ENCODE results near the gene KEL. TPM values are rescaled to one million over a fixed set of nuclear protein-coding genes. Genes with fewer than 3 reads are reported as not detected.

KEL gene
- total RNA-seq, 1 experiment from 2014 or later = 0.91 TPM

DNA sequence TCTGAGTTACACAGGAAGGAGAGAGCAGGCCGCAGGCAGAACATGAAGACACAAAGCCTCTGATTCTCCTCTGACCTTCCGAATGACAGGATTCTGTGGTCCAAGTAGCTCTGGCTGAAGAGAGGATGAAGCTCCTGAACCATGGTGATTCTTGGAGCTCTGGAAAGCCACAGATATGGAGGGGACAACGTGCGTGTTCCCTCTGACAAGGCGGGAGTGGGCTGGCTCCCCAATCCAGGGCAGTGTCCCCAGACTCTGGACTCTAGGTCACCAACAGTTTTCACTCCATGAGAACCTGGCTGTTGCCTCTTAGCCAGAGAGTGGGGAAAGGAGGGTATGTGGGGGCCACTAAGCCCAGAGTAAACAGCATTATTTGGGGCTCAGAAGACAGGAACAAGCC lies 69.2 kb downstream of the KEL start:
- ATAC-seq (no peak), DNase-seq (ENCODE audit: low read depth, low spot score) (no peak)
- Histone ChIP-seq H4K20me1 (ENCODE audit: insufficient read depth) (no peaks in the 10 kb centered on the region), H3K4me3 (replicated peaks in 1 of 2; ENCODE audit: low read depth in 1 of 2, low read length in 2 of 2) (no peak overlapping the region), H3K4me1 (ENCODE audit: control insufficient read depth in 1 of 2, insufficient read depth in 2 of 2, low read length in 2 of 2) (no peaks in the 10 kb centered on the region), H3K9ac (ENCODE audit: low read length) (no peak overlapping the region), H2AFZ (ENCODE audit: low read depth, low read length, poor library complexity, severe bottlenecking) (no peak overlapping the region), H3K4me2 (ENCODE audit: low read length) (no peak overlapping the region), H3K9me3 (ENCODE audit: control insufficient read depth in 1 of 2, insufficient read depth in 1 of 2, low read depth in 1 of 2, low read length in 2 of 2) (no peaks in the 10 kb centered on the region), H3K36me3 (ENCODE audit: control insufficient read depth in 1 of 2, insufficient read depth in 2 of 2, low read length in 2 of 2) (no peaks in the 10 kb centered on the region), H3K27ac (ENCODE audit: low read depth, low read length) (no peak overlapping the region), H3K27me3 (ENCODE audit: insufficient read depth, low read length) (peaks cover 18% of the 10 kb centered on the region), H3K9me2 (ENCODE audit: insufficient read depth) (no peaks in the 10 kb centered on the region), H3K79me2 (ENCODE audit: insufficient read depth, low read length) (no peaks in the 10 kb centered on the region)
- TF ChIP-seq ATF3 (IDR thresholded peaks at IDR 0.05) (no peak), SP1 (IDR thresholded peaks at IDR 0.05; ENCODE audit: low read depth) (no peak), ELF1 (IDR thresholded peaks at IDR 0.05; ENCODE audit: borderline replicate concordance, low read depth) (no peak), SRF (IDR thresholded peaks at IDR 0.05; ENCODE audit: low read depth) (no peak), RAD21 (IDR thresholded peaks at IDR 0.05; ENCODE audit: low read depth) (no peak), EGR1 (IDR thresholded peaks at IDR 0.05; ENCODE audit: low read depth) (no peak), CBX3 (IDR thresholded peaks at IDR 0.05; ENCODE audit: low read depth) (no peak), ZNF274 (IDR thresholded peaks at IDR 0.05; ENCODE audit: low read depth, low read length) (no peak), MAX (IDR thresholded peaks at IDR 0.05) (no peak), FOSL1 (IDR thresholded peaks at IDR 0.05; ENCODE audit: low read depth) (no peak), TCF7L2 (IDR thresholded peaks at IDR 0.05; ENCODE audit: borderline replicate concordance, extremely low read depth, insufficient read depth, insufficient read length) (no peak), SIN3A (IDR thresholded peaks at IDR 0.05; ENCODE audit: low read depth) (no peak), POLR2AphosphoS5 (IDR thresholded peaks at IDR 0.05; ENCODE audit: low read depth, low read length) (no peak), EZH2 (IDR thresholded peaks at IDR 0.05) (no peak)
- TF ChIP-seq, protein P1, sequence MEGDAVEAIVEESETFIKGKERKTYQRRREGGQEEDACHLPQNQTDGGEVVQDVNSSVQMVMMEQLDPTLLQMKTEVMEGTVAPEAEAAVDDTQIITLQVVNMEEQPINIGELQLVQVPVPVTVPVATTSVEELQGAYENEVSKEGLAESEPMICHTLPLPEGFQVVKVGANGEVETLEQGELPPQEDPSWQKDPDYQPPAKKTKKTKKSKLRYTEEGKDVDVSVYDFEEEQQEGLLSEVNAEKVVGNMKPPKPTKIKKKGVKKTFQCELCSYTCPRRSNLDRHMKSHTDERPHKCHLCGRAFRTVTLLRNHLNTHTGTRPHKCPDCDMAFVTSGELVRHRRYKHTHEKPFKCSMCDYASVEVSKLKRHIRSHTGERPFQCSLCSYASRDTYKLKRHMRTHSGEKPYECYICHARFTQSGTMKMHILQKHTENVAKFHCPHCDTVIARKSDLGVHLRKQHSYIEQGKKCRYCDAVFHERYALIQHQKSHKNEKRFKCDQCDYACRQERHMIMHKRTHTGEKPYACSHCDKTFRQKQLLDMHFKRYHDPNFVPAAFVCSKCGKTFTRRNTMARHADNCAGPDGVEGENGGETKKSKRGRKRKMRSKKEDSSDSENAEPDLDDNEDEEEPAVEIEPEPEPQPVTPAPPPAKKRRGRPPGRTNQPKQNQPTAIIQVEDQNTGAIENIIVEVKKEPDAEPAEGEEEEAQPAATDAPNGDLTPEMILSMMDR (IDR thresholded peaks at IDR 0.05 in 2 of 3, conservative IDR thresholded peaks at IDR 0.05 in 1 of 3; ENCODE audit: borderline replicate concordance in 1 of 3, insufficient read depth in 1 of 3, low read depth in 2 of 3, low read length in 2 of 3) = no peak
- ChIA-PET CTCF (no interaction called here), POLR2A (no interaction called here), RAD21 (ENCODE audit: low non-redundant PET in 1 of 2, low total read pairs in 2 of 2, uncharacterized antibody in 2 of 2, unreplicated experiment in 2 of 2) (no interaction called here)
- BruUV-seq (replicated peaks) = no TSS peak
- intact Hi-C loops (cut with micrococcal nuclease) = no loop called here

Data from HCT116 (cell line).